ENCODE data around the gene CNPPD1. TPM values are rescaled to one million over a fixed set of nuclear protein-coding genes. Genes with fewer than 3 reads are reported as not detected.

The CNPPD1 gene
- total and polyA plus RNA-seq, 2 of the 8 experiments (the other 6 are each of a cell fraction or from before 2014, with no cell fraction given): 32.9 to 35.9 TPM

DNA sequence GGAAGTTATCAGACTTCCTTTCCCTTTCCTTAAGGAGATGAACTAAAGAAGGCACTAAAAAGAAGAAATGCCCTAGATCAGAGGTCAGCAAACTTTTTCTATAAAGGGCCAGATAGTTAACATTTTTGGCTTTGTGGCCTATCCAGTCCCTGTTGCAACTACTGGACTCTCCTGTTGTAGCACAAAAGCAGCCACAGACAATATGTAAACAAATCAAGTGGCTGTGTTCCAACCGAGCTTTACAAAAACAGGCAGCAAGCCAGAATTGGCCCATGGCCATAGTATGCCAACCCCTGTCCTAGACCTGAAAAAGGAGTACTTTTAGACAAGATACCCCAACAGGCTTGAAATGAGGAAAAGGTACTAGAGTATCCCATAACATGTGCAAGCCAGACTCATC, 27.1 kb downstream of the CNPPD1 start (continued):
- TF ChIP-seq POLR2AphosphoS5 (IDR thresholded peaks at IDR 0.05; ENCODE audit: low read depth, low read length) (no peak), ZNF274 (IDR thresholded peaks at IDR 0.05; ENCODE audit: borderline replicate concordance, extremely low read depth, low read length) (no peak), CHD7 (IDR thresholded peaks at IDR 0.05; ENCODE audit: insufficient replicate concordance, low read length) (no peak), CBX8 (IDR thresholded peaks at IDR 0.05; ENCODE audit: borderline replicate concordance, low read depth, low read length) (no peak)

Data from H1 (cell line).